Liver (tissue), 9 donors: ENCODE data around the gene BNC2. TPM values are rescaled to one million over a fixed set of nuclear protein-coding genes. Genes with fewer than 3 reads are reported as not detected.

ENCODE experiments used
- DNase-seq: peaks from one replicate; pipeline ENCODE4 v3.0.0-alpha.2; 2017; ENCODE audit warnings: low spot score
- H3K27ac ChIP-seq, 2 donors: one replicate each; pipeline ENCODE4 v1.7.0; 2013; ENCODE audit warnings: inconsistent platforms in 2 of 2, low read length in 2 of 2, control low read depth in 1 of 2, low read depth in 1 of 2, mild to moderate bottlenecking in 1 of 2
- H3K27me3 ChIP-seq, 4 donors: one replicate each; pipeline versions ENCODE4 v1.6.1 to v1.7.0; 2013; ENCODE audit warnings: low read length in 3 of 4, inconsistent platforms in 1 of 4, mild to moderate bottlenecking in 1 of 4, moderate library complexity in 1 of 4; ENCODE audit not compliant: control insufficient read depth in 4 of 4, insufficient read depth in 4 of 4
- H3K36me3 ChIP-seq, 4 donors: one replicate each; pipeline versions ENCODE4 v1.6.1 to v1.7.0; 2013; ENCODE audit warnings: low read length in 3 of 4, mild to moderate bottlenecking in 3 of 4, low read depth in 1 of 4, moderate library complexity in 1 of 4; ENCODE audit not compliant: control insufficient read depth in 4 of 4, insufficient read depth in 3 of 4
- H3K4me1 ChIP-seq, 4 donors: one replicate each; pipeline versions ENCODE4 v1.6.1 to v1.7.0; 2013; ENCODE audit warnings: low read length in 3 of 4, mild to moderate bottlenecking in 3 of 4, moderate library complexity in 1 of 4; ENCODE audit not compliant: control insufficient read depth in 4 of 4, insufficient read depth in 4 of 4
- H3K4me3 ChIP-seq, 3 donors: one replicate each; pipeline versions ENCODE4 v1.6.1 to v1.7.0; 2013; ENCODE audit warnings: low read length in 3 of 3, control low read depth in 1 of 3, low read depth in 1 of 3, mild to moderate bottlenecking in 1 of 3
- H3K9ac ChIP-seq, 2 donors: one replicate each; pipeline ENCODE4 v1.7.0; 2013; ENCODE audit warnings: low read length in 2 of 2, mild to moderate bottlenecking in 2 of 2, moderate library complexity in 2 of 2, control low read depth in 1 of 2, low read depth in 1 of 2
- H3K9me3 ChIP-seq, 4 donors: one replicate each; pipeline versions ENCODE4 v1.6.1 to v1.7.0; 2013; ENCODE audit warnings: low read length in 3 of 4; ENCODE audit not compliant: control insufficient read depth in 4 of 4
- EGR1 ChIP-seq, 2 donors: IDR thresholded peaks; 2 replicates each; pipeline ENCODE4 v1.6.1; 2016 to 2018; ENCODE audit warnings: antibody characterized with exemption in 2 of 2, low read depth in 2 of 2
- FOXA1 ChIP-seq: IDR thresholded peaks from 2 replicates; pipeline ENCODE4 v1.6.1; 2016; ENCODE audit warnings: antibody characterized with exemption
- FOXA2 ChIP-seq: IDR thresholded peaks from 2 replicates; pipeline ENCODE4 v1.6.1; 2016; ENCODE audit warnings: antibody characterized with exemption
- GABPA ChIP-seq, 2 donors: IDR thresholded peaks in 1 of 2; conservative IDR thresholded peaks in 1 of 2; 2 replicates each; pipeline ENCODE4 v1.6.1; 2016; ENCODE audit warnings: antibody characterized with exemption in 2 of 2, mild to moderate bottlenecking in 1 of 2, moderate library complexity in 1 of 2
- HNF4A ChIP-seq, 2 donors: conservative IDR thresholded peaks; 2 replicates each; pipeline ENCODE4 v1.6.1; 2016; ENCODE audit warnings: antibody characterized with exemption in 2 of 2, mild to moderate bottlenecking in 2 of 2
- HNF4G ChIP-seq: IDR thresholded peaks from 2 replicates; pipeline ENCODE4 v1.6.1; 2016; ENCODE audit warnings: antibody characterized with exemption
- JUND ChIP-seq, 2 donors: IDR thresholded peaks; 2 replicates each; pipeline ENCODE4 v1.6.1; 2016; ENCODE audit warnings: antibody characterized with exemption in 2 of 2
- NR2F2 ChIP-seq: IDR thresholded peaks from 2 replicates; pipeline ENCODE4 v1.6.1; 2016; ENCODE audit warnings: antibody characterized with exemption
- RAD21 ChIP-seq, 2 donors: IDR thresholded peaks; 2 replicates each; pipeline ENCODE4 v1.6.1; 2016; ENCODE audit warnings: antibody characterized with exemption in 2 of 2, mild to moderate bottlenecking in 2 of 2
- RXRA ChIP-seq, 2 donors: IDR thresholded peaks; 2 replicates each; pipeline ENCODE4 v1.6.1; 2017 to 2018; ENCODE audit warnings: antibody characterized with exemption in 2 of 2, mild to moderate bottlenecking in 1 of 2
- SP1 ChIP-seq: IDR thresholded peaks from 2 replicates; pipeline ENCODE4 v1.6.1; 2018; ENCODE audit warnings: antibody characterized with exemption, mild to moderate bottlenecking
- TAF1 ChIP-seq: conservative IDR thresholded peaks from 2 replicates; pipeline ENCODE4 v1.6.1; 2016; ENCODE audit warnings: antibody characterized with exemption, mild to moderate bottlenecking
- YY1 ChIP-seq: IDR thresholded peaks from 2 replicates; pipeline ENCODE4 v1.6.1; 2016; ENCODE audit warnings: antibody characterized with exemption, mild to moderate bottlenecking
- WGBS: extraction: QIAGEN DNeasy Blood & Tissue Kit; methylation state at CpG from one replicate; pipeline ENCODE4 v1.1.7; 2013; 5-methylcytosine and 5-hydroxymethylcytosine counted together
- polyA plus RNA-seq, 2 donors: library from polyadenylated mRNA; stranded (reverse) in 1 of 2; unstranded in 1 of 2; fragments of 200-250 nt in 1 of 2; fragments of >200 nt in 1 of 2; fragmentation: Nextera tagmentation in 1 of 2; extraction: Ambion mirVana in 1 of 2; gene quantifications; one replicate each; pipeline versions ENCODE4 v1.2.1 to v1.2.3, GENCODE V29; 2013 to 2015
- total RNA-seq, 2 donors: library from RNA; depleted of rRNA; stranded (reverse); fragments of >200 nt; gene quantifications; one replicate each; pipeline ENCODE4 v1.2.3, GENCODE V29; 2014
- TF ChIP-seq, protein P1 (sequence below): IDR thresholded peaks from 2 replicates; pipeline ENCODE4 v1.6.1; 2016; ENCODE audit warnings: antibody characterized with exemption
- TF ChIP-seq, protein P2 (sequence below): fragments of 150-350 bp; IDR thresholded peaks from 2 replicates; pipeline ENCODE4 v1.5.1; 2017; ENCODE audit warnings: improper control_type of control experiment, low read depth, low read length; ENCODE audit not compliant: missing input control
- TF ChIP-seq, protein P3 (sequence below): IDR thresholded peaks from 2 replicates; pipeline ENCODE4 v1.6.1; 2016; ENCODE audit warnings: antibody characterized with exemption
- TF ChIP-seq, protein P4 (sequence below): IDR thresholded peaks from 2 replicates; pipeline ENCODE4 v1.6.1; 2016; ENCODE audit warnings: antibody characterized with exemption
- TF ChIP-seq, protein P5 (sequence below): IDR thresholded peaks from 2 replicates; pipeline ENCODE4 v1.6.1; 2016; ENCODE audit warnings: antibody characterized with exemption, mild to moderate bottlenecking
- donor health status: healthy.
- donor health status: healthy.
- donor health status: healthy.
- donor health status: healthy.
- donor health status: healthy.

BNC2 gene
- total and polyA plus RNA-seq, 4 donors = 0.07 to 0.67 (median 0.08) TPM

DNA sequence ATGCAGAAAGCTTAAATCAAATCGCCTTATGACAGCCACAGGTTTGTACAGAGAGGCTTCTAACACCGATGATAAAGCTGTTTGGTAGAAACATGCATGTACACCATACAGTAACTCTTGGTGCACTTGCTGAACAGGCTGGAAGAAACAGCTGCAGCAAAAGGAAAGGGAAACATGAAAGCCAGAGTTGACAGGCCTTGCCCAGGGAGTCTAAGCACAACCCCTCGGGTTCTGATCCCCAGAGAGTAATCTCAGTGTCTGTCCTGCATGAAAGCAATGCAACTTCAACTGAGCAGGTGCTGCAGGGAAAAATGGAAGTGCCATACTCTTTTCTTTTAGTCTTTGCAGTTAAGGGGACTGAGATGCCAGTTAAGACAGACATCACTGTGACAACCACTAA is 419.9 kb downstream of the BNC2 start (continued):
- TF ChIP-seq, protein P1, sequence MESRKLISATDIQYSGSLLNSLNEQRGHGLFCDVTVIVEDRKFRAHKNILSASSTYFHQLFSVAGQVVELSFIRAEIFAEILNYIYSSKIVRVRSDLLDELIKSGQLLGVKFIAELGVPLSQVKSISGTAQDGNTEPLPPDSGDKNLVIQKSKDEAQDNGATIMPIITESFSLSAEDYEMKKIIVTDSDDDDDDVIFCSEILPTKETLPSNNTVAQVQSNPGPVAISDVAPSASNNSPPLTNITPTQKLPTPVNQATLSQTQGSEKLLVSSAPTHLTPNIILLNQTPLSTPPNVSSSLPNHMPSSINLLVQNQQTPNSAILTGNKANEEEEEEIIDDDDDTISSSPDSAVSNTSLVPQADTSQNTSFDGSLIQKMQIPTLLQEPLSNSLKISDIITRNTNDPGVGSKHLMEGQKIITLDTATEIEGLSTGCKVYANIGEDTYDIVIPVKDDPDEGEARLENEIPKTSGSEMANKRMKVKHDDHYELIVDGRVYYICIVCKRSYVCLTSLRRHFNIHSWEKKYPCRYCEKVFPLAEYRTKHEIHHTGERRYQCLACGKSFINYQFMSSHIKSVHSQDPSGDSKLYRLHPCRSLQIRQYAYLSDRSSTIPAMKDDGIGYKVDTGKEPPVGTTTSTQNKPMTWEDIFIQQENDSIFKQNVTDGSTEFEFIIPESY = no peak
- TF ChIP-seq SP1 = no peak

DNA sequence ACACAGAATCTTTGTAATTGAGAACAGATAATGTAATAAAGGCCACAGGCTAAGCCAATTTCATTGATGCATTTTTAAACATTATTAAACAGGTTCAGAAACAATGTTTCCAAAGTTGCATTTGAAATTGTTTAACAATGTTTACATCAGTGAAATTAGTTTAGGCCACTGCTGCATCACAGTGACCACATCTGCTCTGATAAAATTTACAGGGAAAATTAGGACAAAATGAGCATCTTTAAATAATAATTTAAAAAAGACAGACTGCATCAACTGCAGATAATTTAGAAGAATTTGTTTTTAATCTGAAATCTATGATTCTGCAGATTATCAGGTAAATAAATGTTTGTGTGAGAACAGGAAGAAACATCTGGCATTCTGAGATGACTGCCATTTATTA is 420.4 kb downstream of the BNC2 start:
- TF ChIP-seq, protein P1 = no peak
- no peak for TF ChIP-seq YY1
- no peak for TF ChIP-seq FOXA2
- TF ChIP-seq HNF4G = no peak
- no peak for TF ChIP-seq SP1
- no peak for TF ChIP-seq GABPA (IDR thresholded peaks at IDR 0.05 in 1 of 2, conservative IDR thresholded peaks at IDR 0.05 in 1 of 2)
- no peak for TF ChIP-seq TAF1
- TF ChIP-seq HNF4A (conservative IDR thresholded peaks at IDR 0.05) = no peak
- no peak for TF ChIP-seq RXRA (IDR thresholded peaks at IDR 0.05)
- no peak for TF ChIP-seq NR2F2
- TF ChIP-seq, protein P2, sequence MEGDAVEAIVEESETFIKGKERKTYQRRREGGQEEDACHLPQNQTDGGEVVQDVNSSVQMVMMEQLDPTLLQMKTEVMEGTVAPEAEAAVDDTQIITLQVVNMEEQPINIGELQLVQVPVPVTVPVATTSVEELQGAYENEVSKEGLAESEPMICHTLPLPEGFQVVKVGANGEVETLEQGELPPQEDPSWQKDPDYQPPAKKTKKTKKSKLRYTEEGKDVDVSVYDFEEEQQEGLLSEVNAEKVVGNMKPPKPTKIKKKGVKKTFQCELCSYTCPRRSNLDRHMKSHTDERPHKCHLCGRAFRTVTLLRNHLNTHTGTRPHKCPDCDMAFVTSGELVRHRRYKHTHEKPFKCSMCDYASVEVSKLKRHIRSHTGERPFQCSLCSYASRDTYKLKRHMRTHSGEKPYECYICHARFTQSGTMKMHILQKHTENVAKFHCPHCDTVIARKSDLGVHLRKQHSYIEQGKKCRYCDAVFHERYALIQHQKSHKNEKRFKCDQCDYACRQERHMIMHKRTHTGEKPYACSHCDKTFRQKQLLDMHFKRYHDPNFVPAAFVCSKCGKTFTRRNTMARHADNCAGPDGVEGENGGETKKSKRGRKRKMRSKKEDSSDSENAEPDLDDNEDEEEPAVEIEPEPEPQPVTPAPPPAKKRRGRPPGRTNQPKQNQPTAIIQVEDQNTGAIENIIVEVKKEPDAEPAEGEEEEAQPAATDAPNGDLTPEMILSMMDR = no peak
- TF ChIP-seq, protein P3, sequence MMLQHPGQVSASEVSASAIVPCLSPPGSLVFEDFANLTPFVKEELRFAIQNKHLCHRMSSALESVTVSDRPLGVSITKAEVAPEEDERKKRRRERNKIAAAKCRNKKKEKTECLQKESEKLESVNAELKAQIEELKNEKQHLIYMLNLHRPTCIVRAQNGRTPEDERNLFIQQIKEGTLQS = no peak
- TF ChIP-seq EGR1 (IDR thresholded peaks at IDR 0.05; ENCODE audit: low read depth in 2 of 2) = no peak
- TF ChIP-seq RAD21 (IDR thresholded peaks at IDR 0.05) = no peak
- Histone ChIP-seq H3K27me3 (no peaks in the 10 kb centered on the region), H3K4me3 (no peak overlapping the region), H3K27ac (no peak overlapping the region), H3K4me1 (no peaks in the 10 kb centered on the region), H3K36me3 (no peaks in the 10 kb centered on the region), H3K9ac (no peak overlapping the region), H3K9me3 (no peaks in the 10 kb centered on the region)
- no peak for DNase-seq

DNA sequence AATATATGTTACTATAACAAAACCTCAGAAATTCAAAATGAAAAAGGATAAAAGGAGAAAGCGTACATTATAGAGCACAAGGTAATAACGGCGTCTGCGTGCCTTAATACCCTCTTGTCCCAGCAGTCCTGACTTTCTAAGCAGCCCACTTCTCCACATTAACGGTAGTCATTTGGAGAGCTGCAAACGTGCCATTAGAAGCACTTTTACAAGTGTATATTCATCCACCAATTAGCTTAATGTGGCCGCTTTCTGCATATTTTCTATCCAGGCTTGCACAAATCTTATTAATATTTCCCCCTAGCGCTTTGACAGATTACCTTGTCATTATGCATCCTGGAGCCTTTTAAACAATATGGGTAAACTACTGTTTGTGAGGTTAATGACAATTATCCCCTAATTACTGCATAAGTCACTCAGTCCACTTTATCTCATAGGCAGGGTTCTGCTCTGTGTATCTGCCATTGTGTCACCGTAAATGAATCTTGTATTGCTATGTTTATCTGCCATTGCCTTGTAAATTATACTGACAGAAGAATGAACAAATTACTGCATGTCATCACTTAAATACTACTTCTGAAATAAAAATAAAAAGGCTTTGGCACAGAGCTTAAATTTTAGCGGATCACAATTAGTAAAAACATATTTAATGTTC is 421.3 kb downstream of the BNC2 start:
- Histone ChIP-seq H3K9ac (no peak overlapping the region), H3K4me1 (no peaks in the 10 kb centered on the region), H3K9me3 (no peaks in the 10 kb centered on the region), H3K4me3 (no peak overlapping the region), H3K27ac (no peak overlapping the region), H3K27me3 (no peaks in the 10 kb centered on the region), H3K36me3 (no peaks in the 10 kb centered on the region)
- no peak for DNase-seq
- 88% methylated on average over 10 of the region's 10 CpGs for WGBS
- no peak for TF ChIP-seq JUND (IDR thresholded peaks at IDR 0.05)
- TF ChIP-seq FOXA1 = no peak
- TF ChIP-seq, protein P4, sequence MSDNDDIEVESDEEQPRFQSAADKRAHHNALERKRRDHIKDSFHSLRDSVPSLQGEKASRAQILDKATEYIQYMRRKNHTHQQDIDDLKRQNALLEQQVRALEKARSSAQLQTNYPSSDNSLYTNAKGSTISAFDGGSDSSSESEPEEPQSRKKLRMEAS = no peak
- TF ChIP-seq, protein P5, sequence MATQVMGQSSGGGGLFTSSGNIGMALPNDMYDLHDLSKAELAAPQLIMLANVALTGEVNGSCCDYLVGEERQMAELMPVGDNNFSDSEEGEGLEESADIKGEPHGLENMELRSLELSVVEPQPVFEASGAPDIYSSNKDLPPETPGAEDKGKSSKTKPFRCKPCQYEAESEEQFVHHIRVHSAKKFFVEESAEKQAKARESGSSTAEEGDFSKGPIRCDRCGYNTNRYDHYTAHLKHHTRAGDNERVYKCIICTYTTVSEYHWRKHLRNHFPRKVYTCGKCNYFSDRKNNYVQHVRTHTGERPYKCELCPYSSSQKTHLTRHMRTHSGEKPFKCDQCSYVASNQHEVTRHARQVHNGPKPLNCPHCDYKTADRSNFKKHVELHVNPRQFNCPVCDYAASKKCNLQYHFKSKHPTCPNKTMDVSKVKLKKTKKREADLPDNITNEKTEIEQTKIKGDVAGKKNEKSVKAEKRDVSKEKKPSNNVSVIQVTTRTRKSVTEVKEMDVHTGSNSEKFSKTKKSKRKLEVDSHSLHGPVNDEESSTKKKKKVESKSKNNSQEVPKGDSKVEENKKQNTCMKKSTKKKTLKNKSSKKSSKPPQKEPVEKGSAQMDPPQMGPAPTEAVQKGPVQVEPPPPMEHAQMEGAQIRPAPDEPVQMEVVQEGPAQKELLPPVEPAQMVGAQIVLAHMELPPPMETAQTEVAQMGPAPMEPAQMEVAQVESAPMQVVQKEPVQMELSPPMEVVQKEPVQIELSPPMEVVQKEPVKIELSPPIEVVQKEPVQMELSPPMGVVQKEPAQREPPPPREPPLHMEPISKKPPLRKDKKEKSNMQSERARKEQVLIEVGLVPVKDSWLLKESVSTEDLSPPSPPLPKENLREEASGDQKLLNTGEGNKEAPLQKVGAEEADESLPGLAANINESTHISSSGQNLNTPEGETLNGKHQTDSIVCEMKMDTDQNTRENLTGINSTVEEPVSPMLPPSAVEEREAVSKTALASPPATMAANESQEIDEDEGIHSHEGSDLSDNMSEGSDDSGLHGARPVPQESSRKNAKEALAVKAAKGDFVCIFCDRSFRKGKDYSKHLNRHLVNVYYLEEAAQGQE = no peak
- TF ChIP-seq FOXA2 = no peak
- no peak for TF ChIP-seq SP1
- no peak for TF ChIP-seq TAF1
- TF ChIP-seq NR2F2 = no peak
